ENCODE measurements around the gene RNLS.

Gene RNLS

GRCh38 chr10:88582806-88583583 is at the start of gene RNLS:
RNLS (minus strand) TSS chr10:88583318.
- peak; percentile 43 to 63 (median 52) for DNase-seq (ENCODE audit: low read depth in 2 of 3, low spot score in 1 of 3)

DNA sequence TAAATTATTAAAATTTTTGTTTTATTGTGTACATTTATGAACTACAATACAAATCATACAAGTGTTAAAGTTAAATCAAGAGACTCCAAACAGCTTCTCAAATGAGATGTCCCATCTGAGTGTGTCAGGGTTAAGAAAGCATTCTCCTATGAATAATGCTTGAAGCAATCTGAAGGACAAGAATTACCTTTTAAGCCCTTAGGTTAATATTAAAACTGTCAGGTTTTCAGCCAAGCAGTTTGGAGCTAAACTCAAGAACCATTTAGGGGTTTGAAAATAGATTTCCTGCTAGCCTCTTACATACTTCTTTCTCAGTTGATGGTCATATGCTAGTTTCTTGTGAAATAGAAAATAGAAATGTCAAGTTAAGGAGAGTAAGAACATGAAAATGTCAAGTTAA is 41.7 kb upstream of the RNLS start:
- DNase-seq (ENCODE audit: low read depth in 2 of 3, low spot score in 1 of 3) = no peak

DNA sequence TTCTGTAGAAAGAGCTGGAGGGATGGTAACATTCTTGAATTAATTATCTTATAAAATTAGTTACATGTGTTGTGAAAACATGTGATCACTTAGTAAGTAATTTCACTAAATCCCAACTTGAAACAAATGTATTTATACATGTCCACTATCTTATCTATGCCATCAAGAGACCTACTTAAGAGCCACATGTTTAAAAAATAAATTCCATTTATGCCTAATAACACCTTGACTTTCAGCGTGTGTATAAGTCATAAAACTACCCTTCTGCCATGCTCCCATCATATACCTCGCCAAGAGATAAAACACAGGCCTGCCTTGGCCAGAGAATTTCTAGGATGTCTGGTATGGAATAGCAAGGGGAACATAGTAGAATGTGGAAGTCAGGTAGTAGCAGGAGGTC is 40.7 kb upstream of the RNLS start:
- DNase-seq (ENCODE audit: low read depth in 2 of 3, low spot score in 1 of 3) = no peak

- DNase-seq (ENCODE audit: low read depth in 2 of 3, low spot score in 1 of 3) = no peak
These were observed 37.3 kb upstream of the RNLS start for GRCh38 chr10:88620441-88620840.

- no peak for DNase-seq (ENCODE audit: low read depth in 2 of 3, low spot score in 1 of 3)
These were observed 35.4 kb upstream of the RNLS start for GRCh38 chr10:88618496-88618895.

GRCh38 chr10:88617772-88618300 is 34.7 kb upstream of the RNLS start:
- DNase-seq (ENCODE audit: low read depth in 2 of 3, low spot score in 1 of 3) = no peak

GRCh38 chr10:88616250-88616977 is 33.3 kb upstream of the RNLS start:
- DNase-seq (ENCODE audit: low read depth in 2 of 3, low spot score in 1 of 3) = no peak

DNA sequence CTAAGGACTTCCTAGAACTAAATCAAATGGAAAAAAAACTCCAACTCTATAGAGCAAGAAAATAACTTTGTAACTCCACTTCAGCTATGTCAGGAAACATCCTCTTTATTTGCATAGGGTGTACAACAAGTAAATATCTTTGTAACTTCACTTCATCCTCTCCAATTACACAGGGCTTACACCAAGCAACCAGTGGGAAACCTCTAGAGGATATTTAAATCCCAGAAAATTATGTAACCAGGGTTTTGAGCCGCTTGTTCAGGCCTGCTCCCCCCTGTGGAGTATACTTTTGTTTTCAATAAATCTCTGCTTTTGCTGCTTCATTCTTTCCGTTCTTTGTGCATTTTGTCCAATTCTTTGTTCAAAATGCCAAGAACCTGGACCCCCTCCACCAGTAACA is 25.7 kb upstream of the RNLS start:
- no peak for DNase-seq (ENCODE audit: low read depth in 2 of 3, low spot score in 1 of 3)

- DNase-seq (ENCODE audit: low read depth in 2 of 3, low spot score in 1 of 3) = no peak
These were observed 25.1 kb upstream of the RNLS start for GRCh38 chr10:88608052-88608732.

DNA sequence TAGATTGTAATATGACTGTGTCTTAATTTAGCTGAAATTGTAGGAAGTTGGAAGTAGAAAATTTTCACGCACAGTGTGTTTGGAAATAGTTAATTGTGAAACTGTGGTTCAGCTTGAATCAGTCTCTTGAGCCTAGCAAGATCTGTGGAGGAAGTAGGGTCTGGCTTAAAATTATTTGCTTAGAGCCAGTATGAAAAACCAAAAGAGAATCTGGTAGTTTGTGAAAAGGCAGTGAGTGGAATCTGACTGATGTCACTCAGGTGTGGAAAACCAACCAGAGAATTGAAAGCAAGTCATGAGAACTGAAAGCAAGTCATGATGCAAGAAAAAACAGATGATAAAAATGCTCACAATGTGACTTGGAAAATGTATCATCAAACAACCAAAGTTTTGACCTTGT is 14.9 kb upstream of the RNLS start:
- DNase-seq (ENCODE audit: low read depth in 2 of 3, low spot score in 1 of 3) = no peak

- DNase-seq (ENCODE audit: low read depth in 2 of 3, low spot score in 1 of 3) = no peak
These were observed 11.4 kb upstream of the RNLS start for GRCh38 chr10:88594482-88594881.

DNA sequence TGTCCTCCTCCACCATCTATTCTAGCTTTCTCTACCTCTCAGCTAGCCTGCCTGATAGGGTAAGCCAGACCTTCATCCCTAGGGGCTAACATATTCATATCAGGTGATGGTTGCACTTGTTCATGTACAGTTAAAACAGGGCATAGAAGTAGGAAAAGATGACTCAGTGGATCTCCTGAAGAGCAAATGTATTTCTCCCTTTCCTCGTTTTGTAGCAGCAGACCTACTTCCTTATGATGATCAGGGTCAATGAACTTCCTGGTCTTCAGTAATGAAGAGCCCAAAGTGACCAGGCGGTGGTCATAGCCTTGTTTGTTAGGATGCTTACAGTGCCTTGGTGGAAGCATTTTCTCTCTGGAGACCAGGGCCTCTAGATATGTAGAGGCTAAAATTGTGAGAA is 9.8 kb upstream of the RNLS start:
- DNase-seq (ENCODE audit: low read depth in 2 of 3, low spot score in 1 of 3) = no peak

- no peak for DNase-seq (ENCODE audit: low read depth in 2 of 3, low spot score in 1 of 3)
These were observed 9.3 kb upstream of the RNLS start for GRCh38 chr10:88592381-88592780.

DNA sequence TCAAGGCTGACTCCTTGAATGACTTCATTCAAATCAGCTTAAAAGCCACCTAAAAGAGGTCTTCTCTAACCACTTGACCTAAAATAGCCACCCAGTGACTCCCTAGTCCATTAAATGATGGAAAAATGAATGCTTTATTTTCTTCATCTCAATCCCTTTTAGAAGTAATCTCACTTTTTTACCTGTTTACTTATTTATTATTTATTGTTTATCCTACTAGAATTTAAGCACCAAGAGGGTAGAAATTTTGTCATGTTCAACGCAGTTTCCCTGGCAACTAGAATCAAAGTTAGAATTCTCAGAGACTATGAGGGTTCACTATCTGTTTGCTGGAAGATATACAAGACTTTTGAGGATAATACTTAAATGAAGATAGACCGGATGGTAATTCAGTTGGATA is 3.3 kb upstream of the RNLS start, which contains the start of gene LIPJ:
Gene LIPJ, plus strand, starts transcription at position 301 of the 400 bp plus-strand sequence. CDS start 3,926 bp downstream, outside the sequence.
- DNase-seq (ENCODE audit: low read depth in 2 of 3, low spot score in 1 of 3) = no peak

DNA sequence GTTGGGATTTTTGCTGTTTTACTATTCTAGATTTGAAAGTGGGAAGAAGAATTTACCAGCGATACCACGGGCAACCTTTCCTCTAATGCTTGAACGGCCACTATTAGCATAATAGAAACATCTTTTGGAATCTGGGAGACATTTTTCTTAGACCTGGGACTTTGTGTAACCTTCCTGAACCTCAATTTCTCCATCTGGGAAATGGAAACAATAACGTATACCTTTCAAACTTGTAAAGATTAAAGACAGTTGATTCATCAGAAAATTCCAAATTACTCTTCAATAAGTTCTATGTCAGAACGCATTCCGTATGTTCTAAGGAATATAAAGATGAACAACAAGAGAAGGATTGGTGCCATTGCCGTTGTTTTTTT is 453 bp upstream of the RNLS start:
- no peak for DNase-seq (ENCODE audit: low read depth in 2 of 3, low spot score in 1 of 3)

DNA sequence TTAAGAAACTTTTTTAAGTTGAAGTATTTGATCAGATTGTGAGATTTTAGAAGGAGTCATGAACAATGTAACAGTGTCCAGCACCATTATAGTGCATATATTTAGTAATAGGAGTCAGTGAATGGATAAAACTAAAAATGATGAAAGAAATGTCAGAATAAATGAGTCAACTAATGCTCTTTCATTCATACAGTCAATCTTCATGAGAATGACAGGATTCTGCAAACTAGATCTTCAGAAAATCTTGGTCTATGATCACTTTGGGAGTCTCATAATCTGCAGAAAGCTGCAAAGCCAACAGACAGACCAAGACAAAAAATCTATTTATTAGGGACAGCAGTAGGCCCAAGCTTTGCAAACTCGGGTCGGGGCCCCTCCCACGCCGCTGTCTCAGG is 710 bp downstream of the RNLS start:
- no peak for DNase-seq (ENCODE audit: low read depth in 2 of 3, low spot score in 1 of 3)

GRCh38 chr10:88565072-88565471 is 18.0 kb downstream of the RNLS start:
- no peak for DNase-seq (ENCODE audit: low read depth in 2 of 3, low spot score in 1 of 3)

- no peak for DNase-seq (ENCODE audit: low read depth in 2 of 3, low spot score in 1 of 3)
These were observed 21.0 kb downstream of the RNLS start for GRCh38 chr10:88562152-88562551.

GRCh38 chr10:88557658-88558057 is 25.5 kb downstream of the RNLS start:
- DNase-seq (ENCODE audit: low read depth in 2 of 3, low spot score in 1 of 3) = no peak

GRCh38 chr10:88557256-88557655 is 25.9 kb downstream of the RNLS start:
- DNase-seq (ENCODE audit: low read depth in 2 of 3, low spot score in 1 of 3) = no peak

- DNase-seq (ENCODE audit: low read depth in 2 of 3, low spot score in 1 of 3) = no peak
These were observed 27.8 kb downstream of the RNLS start for GRCh38 chr10:88555190-88555908.
